Uterus (tissue), 4 donors: ENCODE results near the gene GALNT18. TPM values are rescaled to one million over a fixed set of nuclear protein-coding genes. Genes with fewer than 3 reads are reported as not detected.

Experiments
- DNase-seq, 2 donors: peaks; one replicate each; pipeline ENCODE4 v3.0.0-alpha.2; 2019 to 2020
- H3K27ac ChIP-seq, 2 donors: fragments of 200-600 bp; sonication (generic); 1 replicate in 1 of 2; 2 replicates in 1 of 2; pipeline ENCODE4 v1.5.1; 2016 to 2018
- H3K27me3 ChIP-seq, 2 donors: fragments of 200-600 bp; sonication (generic); one replicate each; pipeline ENCODE4 v1.5.1; 2018 to 2019; ENCODE audit warnings: control low read depth in 1 of 2
- H3K36me3 ChIP-seq, 2 donors: fragments of 200-600 bp; sonication (generic); one replicate each; pipeline ENCODE4 v1.5.1; 2019; ENCODE audit warnings: control low read depth in 1 of 2
- H3K4me1 ChIP-seq, 2 donors: fragments of 200-600 bp; sonication (generic); one replicate each; pipeline ENCODE4 v1.5.1; 2018 to 2019; ENCODE audit warnings: control low read depth in 1 of 2
- H3K4me3 ChIP-seq, 2 donors: fragments of 200-600 bp; sonication (generic); 1 replicate in 1 of 2; 2 replicates in 1 of 2; pipeline ENCODE4 v1.5.1; 2018 to 2019; ENCODE audit warnings: mild to moderate bottlenecking in 1 of 2
- H3K9me3 ChIP-seq, 2 donors: fragments of 200-600 bp; sonication (generic); one replicate each; pipeline ENCODE4 v1.5.1; 2019; ENCODE audit warnings: control low read depth in 1 of 2
- POLR2A ChIP-seq, 2 donors: fragments of 450-650 bp; IDR thresholded peaks; one replicate each; pipeline ENCODE4 v1.6.1; 2016; ENCODE audit warnings: antibody characterized with exemption in 2 of 2, mild to moderate bottlenecking in 1 of 2, moderate library complexity in 1 of 2
- intact Hi-C: fragments of 100-400 bp; cut with DNase I; formaldehyde crosslinking; loops from one replicate; pipeline ENCODE4 v1.15.1; 2023; ENCODE audit warnings: low total_unique reads
- total RNA-seq, 4 donors: library from RNA; depleted of rRNA in 3 of 4; stranded (reverse); fragments of >200 nt in 3 of 4; gene quantifications; one replicate each; pipeline versions ENCODE4 v1.1.0 to v1.2.4, GENCODE V29; 2014 to 2023
- TF ChIP-seq, protein P1 (sequence below), 4 experiments: fragments of 200-600 bp in 2 of 4; fragments of 450-650 bp in 2 of 4; sonication (generic) in 2 of 4; IDR thresholded peaks; one replicate each; pipeline ENCODE4 v1.5.1; 2016 to 2019; ENCODE audit warnings: antibody characterized with exemption in 4 of 4, mild to moderate bottlenecking in 2 of 4, moderate library complexity in 1 of 4
- donor health status: DM: yes; HTN: yes; CAD: no.

GALNT18 gene
- total RNA-seq, 4 donors from 2014 or later: 21.4 to 35.1 (median 27.3) TPM

DNA sequence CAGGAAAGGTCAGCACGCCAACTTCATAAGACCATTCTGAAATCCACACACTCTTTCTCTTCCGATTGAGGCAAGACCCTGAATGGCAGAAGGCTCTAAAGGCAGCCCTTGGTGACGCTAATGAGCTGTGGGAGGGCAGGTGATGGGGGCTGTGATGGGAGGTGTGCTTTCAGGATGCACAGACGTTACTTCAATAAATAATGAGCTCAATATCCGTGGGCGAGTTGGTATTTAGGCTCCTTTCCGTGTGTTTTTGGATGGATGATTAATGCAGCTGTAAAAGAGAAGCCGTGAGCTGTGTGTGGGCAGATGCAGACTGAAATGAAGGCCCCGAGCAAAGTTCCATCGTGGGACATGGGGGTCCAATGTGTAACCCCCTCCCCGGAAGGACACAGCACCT is 138.2 kb downstream of the GALNT18 start:
- no peaks in the 10 kb centered on the region for H3K4me1 ChIP-seq
- no peaks in the 10 kb centered on the region for H3K27me3 ChIP-seq
- no peak overlapping the region for H3K4me3 ChIP-seq
- no peak for DNase-seq
- H3K27ac ChIP-seq: no peak overlapping the region
- intact Hi-C loops: no loop called here
- no peak for TF ChIP-seq POLR2A (IDR thresholded peaks at IDR 0.05)
- TF ChIP-seq, protein P1, sequence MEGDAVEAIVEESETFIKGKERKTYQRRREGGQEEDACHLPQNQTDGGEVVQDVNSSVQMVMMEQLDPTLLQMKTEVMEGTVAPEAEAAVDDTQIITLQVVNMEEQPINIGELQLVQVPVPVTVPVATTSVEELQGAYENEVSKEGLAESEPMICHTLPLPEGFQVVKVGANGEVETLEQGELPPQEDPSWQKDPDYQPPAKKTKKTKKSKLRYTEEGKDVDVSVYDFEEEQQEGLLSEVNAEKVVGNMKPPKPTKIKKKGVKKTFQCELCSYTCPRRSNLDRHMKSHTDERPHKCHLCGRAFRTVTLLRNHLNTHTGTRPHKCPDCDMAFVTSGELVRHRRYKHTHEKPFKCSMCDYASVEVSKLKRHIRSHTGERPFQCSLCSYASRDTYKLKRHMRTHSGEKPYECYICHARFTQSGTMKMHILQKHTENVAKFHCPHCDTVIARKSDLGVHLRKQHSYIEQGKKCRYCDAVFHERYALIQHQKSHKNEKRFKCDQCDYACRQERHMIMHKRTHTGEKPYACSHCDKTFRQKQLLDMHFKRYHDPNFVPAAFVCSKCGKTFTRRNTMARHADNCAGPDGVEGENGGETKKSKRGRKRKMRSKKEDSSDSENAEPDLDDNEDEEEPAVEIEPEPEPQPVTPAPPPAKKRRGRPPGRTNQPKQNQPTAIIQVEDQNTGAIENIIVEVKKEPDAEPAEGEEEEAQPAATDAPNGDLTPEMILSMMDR (IDR thresholded peaks at IDR 0.05): no peak
- no peaks in the 10 kb centered on the region for H3K36me3 ChIP-seq
- H3K9me3 ChIP-seq: no peaks in the 10 kb centered on the region

GRCh38 chr11:11482730-11483129 is 139.1 kb downstream of the GALNT18 start:
- no peaks in the 10 kb centered on the region for H3K9me3 ChIP-seq
- no peak overlapping the region for H3K4me3 ChIP-seq
- TF ChIP-seq POLR2A (IDR thresholded peaks at IDR 0.05): no peak
- TF ChIP-seq, protein P1 (IDR thresholded peaks at IDR 0.05): no peak
- no peak for DNase-seq
- no peak overlapping the region for H3K27ac ChIP-seq
- H3K4me1 ChIP-seq: no peaks in the 10 kb centered on the region
- intact Hi-C loops: no loop called here
- no peaks in the 10 kb centered on the region for H3K27me3 ChIP-seq
- H3K36me3 ChIP-seq: no peaks in the 10 kb centered on the region

- no peak overlapping the region for H3K27ac ChIP-seq
- no peak for DNase-seq
- no peaks in the 10 kb centered on the region for H3K9me3 ChIP-seq
- H3K36me3 ChIP-seq: no peaks in the 10 kb centered on the region
- no peak overlapping the region for H3K4me3 ChIP-seq
- intact Hi-C loops: no loop called here
- no peak for TF ChIP-seq POLR2A (IDR thresholded peaks at IDR 0.05)
- TF ChIP-seq, protein P1 (IDR thresholded peaks at IDR 0.05): no peak
- H3K4me1 ChIP-seq: no peaks in the 10 kb centered on the region
- H3K27me3 ChIP-seq: no peaks in the 10 kb centered on the region
These were observed 140.4 kb downstream of the GALNT18 start for GRCh38 chr11:11481371-11481770.

DNA sequence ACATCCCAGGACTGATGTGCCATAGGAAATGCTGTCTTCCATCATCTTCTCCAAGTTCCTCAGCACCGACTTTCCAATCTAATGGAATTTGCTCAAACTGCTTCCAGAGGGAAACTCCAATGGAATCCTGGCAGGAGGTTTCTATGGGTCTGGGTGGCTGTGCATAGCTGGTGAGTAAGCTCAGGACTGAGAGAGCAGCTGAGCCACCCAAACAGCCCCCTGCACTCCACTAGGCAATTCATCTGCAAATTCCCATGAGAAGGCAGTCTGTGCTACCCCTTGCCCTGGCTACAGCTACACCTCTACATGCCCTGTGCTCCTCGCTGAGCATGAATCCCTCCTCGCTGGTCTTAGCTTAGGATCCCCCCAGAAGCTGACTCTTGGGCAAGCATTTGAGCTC is 140.8 kb downstream of the GALNT18 start:
- intact Hi-C loops: no loop called here
- TF ChIP-seq POLR2A (IDR thresholded peaks at IDR 0.05): no peak
- TF ChIP-seq, protein P1 (IDR thresholded peaks at IDR 0.05): no peak
- no peaks in the 10 kb centered on the region for H3K4me1 ChIP-seq
- no peaks in the 10 kb centered on the region for H3K36me3 ChIP-seq
- no peaks in the 10 kb centered on the region for H3K9me3 ChIP-seq
- H3K4me3 ChIP-seq: no peak overlapping the region
- no peak for DNase-seq
- H3K27me3 ChIP-seq: no peaks in the 10 kb centered on the region
- no peak overlapping the region for H3K27ac ChIP-seq

GRCh38 chr11:11478687-11479086 is 143.1 kb downstream of the GALNT18 start:
- intact Hi-C loops: no loop called here

More at GRCh38 chr11:11478687-11479086, 143.1 kb downstream of the GALNT18 start:
- Histone ChIP-seq H3K27ac (no peak overlapping the region), H3K27me3 (no peaks in the 10 kb centered on the region), H3K36me3 (no peaks in the 10 kb centered on the region), H3K4me3 (no peak overlapping the region), H3K9me3 (no peaks in the 10 kb centered on the region), H3K4me1 (no peaks in the 10 kb centered on the region)
- DNase-seq: no peak
- TF ChIP-seq POLR2A (IDR thresholded peaks at IDR 0.05): no peak
- TF ChIP-seq, protein P1 (IDR thresholded peaks at IDR 0.05): no peak
